ENCODE results near the gene USP32.
"Not testable (repeated sequence)": the region's sequence is repeated elsewhere in the genome, so short reads cannot be mapped to it uniquely, and the experiment has no call there.

Gene USP32

DNA sequence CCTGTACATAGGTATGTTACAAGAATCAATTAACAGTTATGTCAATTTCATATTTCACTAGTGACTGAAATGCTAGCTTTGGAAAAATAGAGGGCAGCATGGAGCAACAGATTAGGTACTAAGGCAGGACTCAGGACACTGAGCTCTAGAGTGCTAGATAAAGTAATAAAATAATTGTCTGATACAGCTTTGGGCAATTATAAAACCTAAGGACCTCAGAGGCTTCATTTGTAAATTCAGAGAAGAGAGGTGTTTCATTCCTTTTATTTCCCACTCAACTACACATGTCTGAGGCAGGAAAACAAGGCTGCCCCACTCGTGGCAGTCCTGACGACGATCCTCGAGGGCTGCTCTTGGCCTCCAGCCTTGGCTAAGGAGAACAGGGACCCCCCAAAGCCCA is 160.7 kb downstream of the USP32 start:
- peak; percentile 74 for DNase-seq (ENCODE audit: low spot score)

DNA sequence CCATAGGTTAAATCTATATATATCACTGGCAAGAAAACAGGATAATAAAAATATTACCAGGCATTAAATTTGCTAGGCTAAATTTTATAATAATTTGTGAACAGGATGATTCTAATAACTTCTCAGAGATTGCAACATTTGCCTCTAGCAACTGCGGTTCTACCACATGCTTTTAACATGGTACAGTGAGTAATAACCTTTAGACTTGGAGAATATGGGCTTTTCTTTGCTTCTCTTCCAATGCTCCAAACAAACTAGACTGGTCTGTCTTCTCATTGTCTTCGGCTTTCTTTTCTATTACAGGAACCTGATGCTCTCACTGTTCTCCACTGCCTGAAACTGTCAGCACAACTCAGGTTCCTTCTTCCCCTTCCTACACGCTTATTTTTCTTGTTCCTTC is 161.6 kb downstream of the USP32 start:
- no peak for DNase-seq (ENCODE audit: low spot score)

DNA sequence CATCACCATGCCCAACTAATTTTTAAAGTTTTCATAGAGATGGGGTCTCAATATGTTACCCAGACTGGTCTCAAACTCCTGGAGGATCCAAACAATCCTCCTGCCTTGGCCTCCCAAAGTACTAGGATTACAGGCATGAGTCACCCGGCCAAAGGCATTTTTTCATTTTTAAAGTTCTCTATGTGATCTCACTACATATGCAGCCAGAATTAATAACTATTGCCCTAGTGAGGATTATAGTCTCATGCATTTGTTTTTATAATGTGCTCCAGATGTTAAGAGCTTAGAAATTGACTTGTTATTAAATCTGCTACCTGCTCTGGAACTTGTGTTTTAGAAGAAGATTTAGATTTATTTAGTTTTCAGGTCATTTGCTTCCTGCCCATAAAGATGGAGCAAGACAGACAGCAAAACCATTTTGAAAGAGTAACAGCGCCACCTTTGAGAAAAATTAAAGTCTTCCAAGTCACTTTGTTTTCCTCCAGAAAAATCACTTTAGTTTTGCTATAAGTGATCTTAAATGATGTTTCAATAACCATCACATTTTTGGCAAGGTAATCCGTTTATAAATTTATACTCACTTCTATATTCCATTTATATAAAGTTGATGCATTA is 162.6 kb downstream of the USP32 start:
- no peak for DNase-seq (ENCODE audit: low spot score)

DNA sequence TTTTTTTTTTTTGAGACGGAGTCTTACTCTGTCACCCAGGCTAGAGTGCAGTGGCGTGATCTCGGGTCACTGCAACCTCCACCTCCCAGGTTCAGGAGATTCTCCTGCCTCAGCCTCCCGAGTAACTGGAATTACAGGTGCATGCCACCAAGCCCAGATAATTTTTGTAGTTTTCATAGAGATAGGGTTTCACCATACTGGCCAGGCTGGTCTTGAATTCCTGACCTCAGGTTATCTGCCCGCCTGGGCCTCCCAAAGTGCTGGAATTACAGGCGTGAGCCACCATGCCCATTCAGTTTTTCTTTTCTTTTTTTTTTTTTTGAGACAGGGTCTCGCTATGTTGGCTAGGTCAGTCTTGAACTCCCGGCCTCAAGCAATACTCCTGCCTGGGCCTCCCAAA is 164.7 kb downstream of the USP32 start:
- not testable (repeated sequence) for DNase-seq (ENCODE audit: low spot score)

DNA sequence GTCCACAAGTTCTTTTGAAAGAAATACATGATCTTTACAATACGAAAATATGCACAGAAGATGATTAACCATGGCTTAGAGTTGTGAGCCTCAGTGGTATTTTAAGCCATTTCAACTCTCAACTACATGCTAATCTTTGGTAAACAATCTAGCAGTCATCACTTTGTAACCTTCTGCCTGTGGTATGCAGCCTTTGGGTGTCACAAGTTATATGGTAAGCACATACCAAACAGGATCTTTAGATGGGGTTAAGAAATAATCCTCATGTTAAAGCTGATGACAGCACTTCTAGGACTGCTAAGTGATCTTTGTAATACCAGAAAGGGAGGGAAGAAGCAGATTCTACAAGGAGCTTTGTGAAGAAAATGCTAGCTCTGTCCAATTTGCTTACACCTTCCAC is 167.9 kb downstream of the USP32 start:
- no peak for DNase-seq (ENCODE audit: low spot score)

DNA sequence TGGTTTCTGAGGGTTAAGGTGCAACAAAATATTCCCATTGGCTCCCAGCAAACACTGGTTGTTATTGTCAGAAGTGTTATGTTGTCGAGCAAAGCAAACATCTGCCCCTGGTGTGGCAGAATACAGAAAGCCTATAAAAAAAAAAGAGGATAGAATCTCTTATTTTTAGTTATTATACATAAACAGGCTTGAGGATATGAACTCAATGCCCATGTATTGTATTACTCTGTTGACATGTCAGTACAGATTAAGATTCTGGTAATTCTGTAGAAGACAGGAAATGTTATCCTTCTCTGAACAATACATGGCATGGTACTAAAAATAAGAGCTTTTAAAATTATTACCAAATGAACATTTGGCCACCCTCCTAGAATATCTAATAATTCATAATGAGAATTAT is 168.5 kb downstream of the USP32 start:
- no peak for DNase-seq (ENCODE audit: low spot score)

DNA sequence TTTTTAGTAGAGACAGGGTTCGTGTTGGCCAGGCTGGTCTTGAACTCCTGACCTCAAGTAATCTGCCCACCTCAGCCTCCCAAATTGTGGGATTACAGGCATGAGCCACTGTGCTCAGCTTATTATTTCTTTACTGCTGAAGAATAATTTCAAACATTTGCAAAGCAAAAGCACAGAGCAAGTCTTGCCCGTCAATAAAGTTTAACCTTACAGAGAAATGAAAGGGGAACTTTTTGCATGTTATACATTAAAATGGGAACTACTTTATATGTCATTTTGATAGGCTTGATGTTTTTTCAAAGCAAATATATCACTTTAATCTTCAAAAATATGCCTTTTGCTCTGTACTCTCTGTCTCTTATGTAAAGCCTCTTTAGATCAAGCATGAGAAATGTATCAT is 173.2 kb downstream of the USP32 start:
- not testable (repeated sequence) for DNase-seq (ENCODE audit: low spot score)

DNA sequence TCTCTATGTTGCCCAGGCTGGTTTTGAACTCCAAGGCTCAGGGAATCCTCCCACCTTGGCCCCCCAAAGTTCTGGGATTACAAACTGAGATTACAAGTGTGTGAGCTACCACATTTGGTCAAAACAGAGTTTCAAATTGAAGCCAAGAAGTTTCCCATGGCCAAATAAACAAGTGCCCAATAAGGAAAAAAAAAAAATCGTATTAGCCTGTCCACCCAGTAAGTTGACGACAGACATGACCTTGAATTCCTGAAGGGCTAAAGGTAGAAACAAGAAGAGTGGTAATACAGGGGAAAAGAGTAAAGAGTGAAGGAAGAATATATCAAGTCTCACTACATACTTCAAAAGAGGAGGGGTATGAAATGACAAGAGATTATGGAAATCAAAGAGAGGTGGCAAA is 176.0 kb downstream of the USP32 start:
- DNase-seq (ENCODE audit: low spot score): not testable (repeated sequence)

DNA sequence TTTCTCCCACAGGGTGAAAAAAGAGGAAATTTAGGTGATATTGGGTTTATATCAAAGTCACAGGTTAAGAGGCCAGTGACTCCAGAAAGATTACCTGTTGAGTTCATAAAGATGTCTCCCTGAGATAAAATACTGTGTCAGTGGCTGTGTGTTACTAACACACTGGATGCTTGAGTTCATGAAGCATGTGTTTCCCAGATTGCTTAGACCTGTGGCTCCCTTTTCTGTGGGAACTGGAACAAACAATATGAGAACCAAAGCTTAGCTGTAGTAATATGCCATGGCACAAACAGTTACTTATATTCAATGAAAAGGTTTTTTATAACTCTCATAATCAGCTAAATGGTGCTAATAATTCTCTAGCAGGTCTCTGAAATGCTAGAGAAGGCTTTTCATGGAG is 180.7 kb downstream of the USP32 start:
- DNase-seq (ENCODE audit: low spot score): not testable (repeated sequence)

DNA sequence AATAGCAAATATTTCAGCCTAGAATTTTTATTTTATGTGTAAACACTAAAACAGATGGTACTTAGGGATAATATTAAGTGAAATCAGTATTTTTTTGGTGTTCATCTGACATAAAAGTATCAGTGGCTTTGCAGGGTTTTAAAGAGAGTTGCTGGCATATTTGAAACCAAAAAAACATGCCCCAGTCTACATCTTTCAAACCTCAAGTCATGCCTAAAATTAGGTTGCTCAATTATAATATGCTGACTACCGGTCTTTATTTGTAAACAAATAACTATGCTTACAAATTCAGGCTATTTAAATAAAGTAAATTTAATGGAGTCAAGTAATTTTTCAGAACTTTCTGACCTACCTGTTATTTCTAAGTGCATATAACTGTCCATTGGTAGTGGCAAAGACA is 183.6 kb downstream of the USP32 start:
- not testable (repeated sequence) for DNase-seq (ENCODE audit: low spot score)

DNA sequence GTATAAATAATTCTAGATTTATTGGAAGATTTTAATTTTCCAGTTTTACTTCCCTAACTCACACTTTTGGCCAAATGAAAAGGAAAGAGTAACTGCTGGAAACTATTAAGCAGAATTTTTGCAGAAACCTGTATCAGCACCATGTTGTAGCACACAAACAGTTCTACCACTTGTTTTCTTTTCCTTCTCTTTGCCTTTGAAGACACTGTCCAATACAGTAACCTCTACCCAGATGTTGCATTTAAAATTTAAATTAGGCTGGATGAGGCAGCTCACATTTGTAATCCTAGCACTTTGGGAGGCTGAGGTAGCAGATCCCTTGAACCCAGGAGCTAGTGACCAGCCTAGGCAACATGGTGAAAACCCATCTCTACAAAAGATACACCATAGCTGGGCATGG is 186.2 kb downstream of the USP32 start:
- DNase-seq (ENCODE audit: low spot score): not testable (repeated sequence)

DNA sequence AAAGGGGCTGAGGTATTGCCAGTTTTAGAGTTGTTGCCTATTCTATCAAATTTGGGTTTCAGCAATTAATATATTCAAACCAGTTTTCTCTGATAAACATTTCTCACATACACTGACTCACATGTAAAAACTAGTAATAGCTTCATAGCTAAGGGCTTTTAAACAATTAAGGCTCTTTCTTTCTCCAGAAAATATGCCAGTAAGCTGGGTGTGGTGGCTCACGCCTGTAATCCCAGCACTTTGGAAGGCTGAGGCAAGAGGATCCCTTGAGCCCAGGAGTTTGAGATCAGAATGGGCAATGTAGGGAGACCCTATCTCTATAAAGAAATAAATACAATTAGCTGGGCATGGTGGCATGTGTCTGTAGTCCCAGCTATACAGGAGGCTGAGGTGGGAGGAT is 193.3 kb downstream of the USP32 start:
- DNase-seq (ENCODE audit: low spot score): not testable (repeated sequence)

DNA sequence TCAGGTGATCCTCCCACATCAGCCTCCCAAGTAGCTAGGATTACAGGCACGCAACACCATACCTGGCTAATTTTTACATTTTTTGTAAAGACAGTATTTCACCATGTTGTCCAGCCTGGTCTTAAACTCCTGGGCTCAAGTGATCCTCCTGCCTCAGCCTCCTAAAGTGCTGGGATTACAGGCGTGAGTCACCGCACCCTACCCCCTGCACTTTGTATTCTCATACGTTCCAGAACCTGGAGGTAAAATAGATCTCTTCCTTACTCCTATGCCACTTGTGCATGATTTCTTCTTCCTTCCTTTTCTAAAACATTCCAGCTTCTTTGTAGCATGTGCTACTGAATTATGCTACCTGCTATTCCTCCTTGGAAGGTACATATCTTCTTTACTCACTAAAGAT is 197.8 kb downstream of the USP32 start:
- DNase-seq (ENCODE audit: low spot score): not testable (repeated sequence)

DNA sequence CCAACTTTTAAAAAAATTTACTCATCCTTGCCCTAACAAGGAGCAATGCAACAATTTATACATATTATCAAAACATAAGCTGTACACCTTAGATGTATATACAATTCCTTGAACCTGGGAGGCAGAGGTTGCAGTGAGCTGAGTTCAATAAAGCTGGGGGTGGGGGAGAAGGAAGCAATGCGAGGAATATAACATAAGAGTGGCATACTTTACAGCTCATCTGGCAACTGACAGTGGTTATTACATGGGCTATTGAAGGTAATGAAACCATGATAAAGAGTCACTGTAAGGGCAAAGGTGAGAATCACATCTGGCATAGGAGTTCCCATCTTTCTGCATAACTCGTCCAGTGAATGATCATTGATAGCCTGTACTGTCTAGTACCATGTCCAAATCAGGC is 198.5 kb downstream of the USP32 start:
- no peak for DNase-seq (ENCODE audit: low spot score)

DNA sequence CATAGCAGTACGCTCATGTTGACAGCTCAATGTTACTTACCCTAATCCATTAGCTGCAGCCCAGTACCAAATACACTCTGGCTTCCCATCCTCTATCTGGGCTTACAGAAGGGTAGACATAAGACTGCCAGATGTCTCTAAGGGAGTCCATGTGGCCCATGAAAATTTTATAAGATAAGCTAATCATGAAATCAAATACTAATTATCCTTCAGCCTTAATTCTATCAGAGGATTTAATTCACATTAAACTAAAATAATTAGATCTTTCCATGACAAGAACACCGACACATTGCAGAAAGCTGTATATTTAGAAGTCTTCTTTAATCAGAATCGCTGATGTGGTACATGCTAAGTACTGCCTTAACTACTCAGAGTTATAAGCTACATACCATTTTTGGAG is 198.9 kb downstream of the USP32 start:
- DNase-seq (ENCODE audit: low spot score): not testable (repeated sequence)

DNA sequence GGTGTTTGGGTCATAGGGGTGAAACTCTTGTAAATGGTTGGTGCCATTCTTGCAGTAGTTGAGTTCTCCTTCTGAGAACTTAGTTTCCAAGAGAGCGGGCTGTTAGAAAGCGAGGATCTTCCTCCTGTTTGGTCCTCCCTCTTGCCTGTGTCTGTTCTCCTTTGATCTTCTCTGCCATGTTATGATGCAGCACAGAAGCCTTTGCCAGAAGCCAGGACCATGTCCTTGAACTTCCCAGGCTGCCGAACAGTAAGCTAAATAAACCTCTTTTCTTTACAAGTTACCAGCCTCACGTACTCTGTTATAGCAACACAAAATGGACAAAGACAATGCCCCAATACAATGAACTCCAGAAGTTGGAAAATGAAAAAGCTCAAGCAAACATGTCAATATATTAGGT is 201.9 kb downstream of the USP32 start:
- not testable (repeated sequence) for DNase-seq (ENCODE audit: low spot score)

DNA sequence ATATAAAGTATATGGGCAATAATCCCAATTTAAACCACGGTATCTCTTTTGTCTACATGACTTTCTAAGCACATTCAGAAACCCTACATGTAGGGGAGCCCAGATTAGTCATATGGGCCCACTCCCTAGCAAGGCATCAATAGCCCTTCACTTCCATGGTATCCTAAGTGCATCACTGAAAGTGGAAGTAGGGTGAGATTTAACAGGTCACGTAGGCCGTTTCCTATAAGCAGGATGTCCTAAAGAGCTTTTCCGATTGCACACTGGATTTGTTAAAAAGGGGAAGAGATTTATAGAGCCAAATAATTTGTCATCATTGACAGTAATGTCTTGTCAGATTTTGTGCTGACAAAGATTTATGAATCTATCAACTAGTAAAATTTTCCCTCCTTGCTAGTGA is 203.2 kb downstream of the USP32 start:
- no peak for DNase-seq (ENCODE audit: low spot score)

DNA sequence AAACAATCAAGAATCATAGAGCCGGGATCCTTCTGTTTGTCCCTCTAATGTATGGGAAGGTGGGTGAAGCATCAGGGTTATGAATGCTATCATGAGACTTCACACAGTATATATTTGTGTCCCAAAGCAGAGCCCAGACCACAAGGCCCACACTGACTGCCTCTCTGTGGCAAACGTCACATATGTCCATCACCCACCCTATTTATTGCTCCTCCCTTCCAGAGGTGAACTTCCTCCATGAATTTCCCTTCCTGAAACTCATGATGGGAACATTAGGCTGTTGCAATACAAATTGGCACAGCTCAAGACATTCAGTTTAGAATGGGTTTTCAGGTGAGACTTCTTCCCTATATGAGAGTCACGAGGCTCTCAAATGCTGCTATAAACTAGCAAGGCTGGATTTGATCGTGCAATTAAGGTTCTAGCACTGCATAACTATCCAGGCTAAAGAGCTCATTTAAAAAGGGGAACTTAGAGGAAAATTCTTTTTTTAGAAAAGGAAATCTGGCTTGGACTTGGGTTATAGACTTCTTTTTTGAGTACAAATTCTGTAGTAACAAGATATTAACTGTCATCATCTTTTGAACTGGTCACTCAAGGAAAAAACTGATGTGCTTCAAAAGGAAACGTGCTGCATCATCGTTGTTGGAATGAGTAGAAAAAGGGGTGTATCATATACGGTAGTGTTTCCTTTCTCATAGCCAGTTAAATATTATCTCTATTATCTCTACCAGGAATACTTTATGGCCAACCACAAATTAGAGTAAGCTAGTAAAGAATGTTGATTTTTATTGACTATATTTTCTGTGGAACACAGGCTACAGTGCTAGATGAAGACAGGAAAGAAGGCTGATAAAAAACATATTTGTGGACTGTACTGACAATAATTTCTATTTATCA is 204.8 kb downstream of the USP32 start:
- not testable (repeated sequence) for DNase-seq (ENCODE audit: low spot score)

DNA sequence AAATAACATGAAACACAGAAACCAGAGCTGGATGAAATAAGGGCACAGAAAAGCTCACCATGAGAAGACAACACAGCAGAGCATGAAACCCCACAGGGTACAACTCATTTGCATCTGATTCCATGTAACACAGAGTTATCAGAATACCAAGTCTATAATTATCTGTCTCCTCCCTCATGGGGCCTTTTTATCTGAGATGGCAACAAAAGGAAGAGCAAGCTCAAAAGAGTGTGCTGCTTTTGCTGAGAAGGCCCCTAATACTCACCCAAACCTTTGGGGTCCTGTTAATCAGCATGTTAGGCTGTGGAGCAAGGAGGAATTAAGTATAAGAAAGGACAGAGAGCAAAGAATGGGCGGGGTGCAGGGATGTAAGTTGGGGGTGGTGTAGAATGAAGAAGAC is 205.6 kb downstream of the USP32 start:
- not testable (repeated sequence) for DNase-seq (ENCODE audit: low spot score)

DNA sequence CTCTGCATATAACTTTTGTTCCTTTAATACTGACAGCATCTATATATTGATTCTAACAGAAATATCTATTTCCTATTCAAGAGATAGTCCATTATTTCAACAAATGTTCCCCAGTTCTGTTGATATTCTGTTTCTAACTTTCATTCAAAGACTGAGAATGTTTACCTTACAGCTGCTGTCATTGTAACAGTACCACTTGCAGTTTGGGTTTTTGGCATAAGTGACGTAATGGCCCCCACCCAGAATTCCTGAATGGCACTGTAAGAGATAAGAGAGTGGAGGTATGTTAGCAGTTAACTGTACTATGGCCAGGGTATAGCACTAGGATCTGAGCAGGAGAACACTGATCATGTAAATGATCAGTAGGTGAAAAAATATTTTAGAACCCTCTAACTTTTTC is 211.6 kb downstream of the USP32 start:
- DNase-seq (ENCODE audit: low spot score): not testable (repeated sequence)

DNA sequence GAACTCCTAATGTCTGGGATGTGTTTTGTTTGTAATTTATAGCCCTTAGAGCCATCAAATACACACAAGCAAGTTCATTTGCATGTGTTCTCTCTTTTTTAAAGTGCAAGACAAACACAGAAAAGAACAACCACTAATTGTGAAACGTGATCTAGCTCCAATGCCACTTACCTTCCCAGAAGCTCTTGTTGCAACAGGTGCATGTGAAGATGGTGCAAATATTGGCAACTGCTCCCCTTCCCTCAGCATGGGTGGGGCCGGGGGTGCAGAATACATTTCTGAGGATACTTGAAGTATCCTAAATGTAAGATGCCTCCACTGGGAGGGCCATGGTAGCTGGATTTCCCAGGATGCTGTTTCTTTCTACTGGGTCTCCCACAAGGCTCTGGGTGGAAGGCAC is 213.8 kb downstream of the USP32 start:
- DNase-seq (ENCODE audit: low spot score): not testable (repeated sequence)

DNA sequence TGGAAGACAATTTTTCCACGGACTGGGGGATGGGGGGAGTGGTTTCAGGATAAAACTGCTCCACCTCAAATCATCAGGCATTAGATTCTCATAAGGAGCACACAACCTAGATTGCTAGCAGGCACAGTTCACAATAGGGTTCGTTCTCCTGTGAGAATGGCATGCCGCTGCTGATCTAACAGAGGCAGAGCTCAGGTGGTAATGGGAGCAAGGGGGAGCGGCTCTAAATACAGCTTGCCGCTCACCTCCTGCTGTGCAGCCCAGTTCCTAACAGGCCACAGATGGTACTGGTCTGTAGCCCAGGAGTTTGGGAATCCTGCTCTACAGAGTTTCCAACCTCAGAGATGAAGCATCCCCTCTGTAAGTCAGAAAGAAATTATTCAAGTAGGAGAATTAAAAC is 215.2 kb downstream of the USP32 start:
- DNase-seq (ENCODE audit: low spot score): not testable (repeated sequence)

DNA sequence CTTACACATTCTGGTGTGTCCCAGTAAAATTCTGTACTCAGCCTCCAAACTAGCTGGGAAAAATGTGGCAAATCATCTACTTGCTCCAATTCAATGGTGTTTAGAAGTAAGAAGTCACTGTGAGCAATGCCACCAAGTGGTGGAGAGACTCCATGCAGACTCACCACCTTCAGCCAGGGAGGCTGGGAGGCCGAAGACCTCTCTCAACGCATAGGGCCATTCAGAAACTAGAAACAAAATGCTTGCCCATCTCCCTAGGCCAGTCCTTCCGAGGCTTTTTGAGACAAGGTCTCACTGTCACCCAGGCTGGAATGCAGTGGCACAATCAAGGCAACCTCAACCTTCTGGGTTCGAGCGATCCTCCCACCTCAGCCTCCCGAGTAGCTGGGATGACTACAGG is 217.2 kb downstream of the USP32 start:
- DNase-seq (ENCODE audit: low spot score): not testable (repeated sequence)

DNA sequence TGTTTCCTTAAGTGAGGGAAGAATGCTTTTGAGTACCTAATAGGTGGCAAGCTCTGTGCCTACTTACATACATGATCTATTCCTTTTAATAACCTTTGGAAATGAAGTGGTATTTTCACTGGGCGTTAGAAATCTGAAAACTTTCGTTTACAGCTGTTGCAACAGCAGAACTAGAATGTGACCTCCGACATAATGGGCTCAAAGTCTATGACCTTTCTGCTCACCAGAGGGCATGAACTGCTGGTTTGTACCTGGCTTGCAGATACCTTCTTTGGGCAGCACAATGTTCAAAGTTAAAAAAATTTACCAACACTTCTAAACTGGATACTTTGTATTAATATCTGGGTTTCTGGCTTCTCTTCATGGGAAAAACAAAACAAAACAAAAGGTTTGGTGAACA is 217.9 kb downstream of the USP32 start:
- DNase-seq (ENCODE audit: low spot score): no peak

Measured in HuH-7.5 (cell line).